Measurements from ENCODE around the gene KRT14. TPM values are rescaled to one million over a fixed set of nuclear protein-coding genes. Genes with fewer than 3 reads are reported as not detected.

The KRT14 gene
- total and polyA plus RNA-seq, 2 experiments from 2014 or later: not detected

DNA sequence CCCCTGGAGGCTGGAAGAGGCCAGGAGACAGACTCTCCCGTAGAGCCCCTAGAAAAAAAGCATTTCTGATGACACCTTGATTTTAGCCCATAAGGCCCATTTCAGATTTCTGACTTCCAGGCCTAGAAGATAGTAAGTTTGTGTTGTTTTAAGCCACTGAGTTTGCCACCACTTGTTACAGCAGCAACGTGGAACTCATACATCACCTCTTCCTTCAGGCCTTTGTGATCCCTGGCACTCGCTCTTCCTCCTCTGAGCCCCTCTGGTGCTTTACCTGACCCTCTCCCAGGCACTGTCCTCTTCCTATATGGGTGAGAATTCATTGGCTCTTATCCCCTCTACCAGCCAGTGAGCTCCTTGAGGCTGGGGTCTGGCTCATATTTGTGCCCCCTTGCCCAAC lies 39.9 kb downstream of the KRT14 start:
- peaks cover 22% of the 10 kb centered on the region for H3K4me1 Mint-ChIP-seq
- no peaks in the 10 kb centered on the region for H3K79me2 ChIP-seq (replicated peaks; ENCODE audit: insufficient read depth)
- H3K27me3 ChIP-seq (ENCODE audit: insufficient read depth): no peaks in the 10 kb centered on the region
- no peak for TF ChIP-seq EZH2 (IDR thresholded peaks at IDR 0.05; ENCODE audit: low read depth, unreplicated experiment)
- no peak for TF ChIP-seq ZNF331 (CRISPR knock-in tag; IDR thresholded peaks at IDR 0.05; ENCODE audit: low read depth)
- TF ChIP-seq ZNF114 (CRISPR knock-in tag; IDR thresholded peaks at IDR 0.05): no peak
- TF ChIP-seq CREB1 (CRISPR knock-in tag; IDR thresholded peaks at IDR 0.05; ENCODE audit: low read depth): no peak
- TF ChIP-seq JUNB (IDR thresholded peaks at IDR 0.05; ENCODE audit: unreplicated experiment): no peak
- TF ChIP-seq REST (IDR thresholded peaks at IDR 0.05; ENCODE audit: unreplicated experiment): no peak
- TF ChIP-seq STAT1 (IDR thresholded peaks at IDR 0.05; ENCODE audit: unreplicated experiment): no peak
- no peak for TF ChIP-seq NANOG (IDR thresholded peaks at IDR 0.05; ENCODE audit: borderline replicate concordance)
- TF ChIP-seq CTCF (conservative IDR thresholded peaks at IDR 0.05; ENCODE audit: low read depth in 2 of 2): no peak
- no peak for TF ChIP-seq EZH2phosphoT487 (IDR thresholded peaks at IDR 0.05; ENCODE audit: unreplicated experiment)
- no peak for TF ChIP-seq POLR2AphosphoS5 (IDR thresholded peaks at IDR 0.05; ENCODE audit: low read depth)
- TF ChIP-seq, protein P1, sequence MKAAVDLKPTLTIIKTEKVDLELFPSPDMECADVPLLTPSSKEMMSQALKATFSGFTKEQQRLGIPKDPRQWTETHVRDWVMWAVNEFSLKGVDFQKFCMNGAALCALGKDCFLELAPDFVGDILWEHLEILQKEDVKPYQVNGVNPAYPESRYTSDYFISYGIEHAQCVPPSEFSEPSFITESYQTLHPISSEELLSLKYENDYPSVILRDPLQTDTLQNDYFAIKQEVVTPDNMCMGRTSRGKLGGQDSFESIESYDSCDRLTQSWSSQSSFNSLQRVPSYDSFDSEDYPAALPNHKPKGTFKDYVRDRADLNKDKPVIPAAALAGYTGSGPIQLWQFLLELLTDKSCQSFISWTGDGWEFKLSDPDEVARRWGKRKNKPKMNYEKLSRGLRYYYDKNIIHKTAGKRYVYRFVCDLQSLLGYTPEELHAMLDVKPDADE (IDR thresholded peaks at IDR 0.05): no peak
- no peak overlapping the region for H3K27ac ChIP-seq (ENCODE audit: low read depth)
- H3F3A ChIP-seq (replicated peaks; ENCODE audit: low read depth): no peaks in the 10 kb centered on the region
- no peak overlapping the region for H3K4me3 Mint-ChIP-seq
- no peak overlapping the region for H2AFZ ChIP-seq
- H3K9me3 Mint-ChIP-seq: peaks cover 7% of the 10 kb centered on the region
- H3K36me3 ChIP-seq (ENCODE audit: insufficient read depth): no peaks in the 10 kb centered on the region
- H3K4me3 ChIP-seq: no peak overlapping the region
- H3K9me2 ChIP-seq (ENCODE audit: insufficient read depth): no peaks in the 10 kb centered on the region
- H3K27me3 Mint-ChIP-seq (ENCODE audit: insufficient read depth, low read depth, poor library complexity): peaks cover 26% of the 10 kb centered on the region
- no peak overlapping the region for H3K4me2 ChIP-seq
- H3K36me3 Mint-ChIP-seq (ENCODE audit: low read depth): no peaks in the 10 kb centered on the region
- H4K20me1 ChIP-seq (replicated peaks; ENCODE audit: insufficient read depth): no peaks in the 10 kb centered on the region
- no peak overlapping the region for H3K27ac Mint-ChIP-seq
- DNase-seq (ENCODE audit: low spot score) (no peak), ATAC-seq (no peak)
- H3K4me1 ChIP-seq (ENCODE audit: insufficient read depth): peaks cover 16% of the 10 kb centered on the region
